GM12891 (cell line): Measurements from ENCODE around the gene SPATA22.
"Not testable (repeated sequence)": the region's sequence is repeated elsewhere in the genome, so short reads cannot be mapped to it uniquely, and the experiment has no call there.

Experiments used
- POLR2A ChIP-seq: IDR thresholded peaks from 2 replicates; pipeline ENCODE4 v1.6.1; 2011; ENCODE audit warnings: low read depth, low read length, control low read depth
- POLR2AphosphoS5 ChIP-seq: IDR thresholded peaks from 2 replicates; pipeline ENCODE4 v1.6.1; 2011; ENCODE audit warnings: low read depth, low read length, control low read depth
- POU2F2 ChIP-seq: IDR thresholded peaks from 2 replicates; pipeline ENCODE4 v1.6.1; 2011; ENCODE audit warnings: low read depth, mild to moderate bottlenecking, control low read depth, low read length, moderate library complexity
- SPI1 ChIP-seq: IDR thresholded peaks from 2 replicates; pipeline ENCODE4 v1.6.1; 2011; ENCODE audit warnings: low read depth, low read length, control low read depth
- TAF1 ChIP-seq: IDR thresholded peaks from 2 replicates; pipeline ENCODE4 v1.6.1; 2011; ENCODE audit warnings: low read depth, low read length, control low read depth

- not testable (repeated sequence) for TF ChIP-seq POLR2A, POLR2AphosphoS5, TAF1, SPI1, POU2F2
Observed at GRCh38 chr17:3412216-3412615, 59.4 kb downstream of the SPATA22 start.
